ENCODE results near the gene LTA. TPM values are rescaled to one million over a fixed set of nuclear protein-coding genes. Genes with fewer than 3 reads are reported as not detected.

LTA gene
- total RNA-seq, 1 experiment from 2014 or later, result not detected

GRCh38 chr6:31622684-31623091 is 50.6 kb downstream of the LTA start:
- no peak for DNase-seq (ENCODE audit: low spot score)

Other genes with a start within 250 kb of the LTA start
- gene HLA-B, start 215.1 kb upstream of the LTA start, total RNA-seq (2014; rRNA removed; shearing (Covaris generic)), result 284 and 365 TPM in 2 replicates
- gene MICA, start 168.7 kb upstream of the LTA start, total RNA-seq (2014; rRNA removed; shearing (Covaris generic)), result 60.3 and 67.6 TPM in 2 replicates
- 16.5 and 17.1 TPM in 2 replicates for gene MICB, start 74.1 kb upstream of the LTA start, total RNA-seq (2014; rRNA removed; shearing (Covaris generic))
- gene MCCD1, start 43.3 kb upstream of the LTA start, total RNA-seq (2014; rRNA removed; shearing (Covaris generic)), result not detected in 2 replicates
- gene DDX39B, start 30.3 kb upstream of the LTA start, total RNA-seq (2014; rRNA removed; shearing (Covaris generic)), result 317 and 405 TPM in 2 replicates
- 1.4 and 2.3 TPM in 2 replicates for gene ATP6V1G2, start 25.7 kb upstream of the LTA start, total RNA-seq (2014; rRNA removed; shearing (Covaris generic))
- gene NFKBIL1, start 24.7 kb upstream of the LTA start, total RNA-seq (2014; rRNA removed; shearing (Covaris generic)), result 21.1 and 22.0 TPM in 2 replicates
- not detected in 2 replicates for gene TNF, start 3.3 kb downstream of the LTA start, total RNA-seq (2014; rRNA removed; shearing (Covaris generic))
- not detected in 2 replicates for gene LTB, start 10.1 kb downstream of the LTA start, total RNA-seq (2014; rRNA removed; shearing (Covaris generic))
- gene LST1, start 14.0 kb downstream of the LTA start, total RNA-seq (2014; rRNA removed; shearing (Covaris generic)), result not detected in 2 replicates
- not detected in 2 replicates for gene NCR3, start 20.7 kb downstream of the LTA start, total RNA-seq (2014; rRNA removed; shearing (Covaris generic))
- not detected in 2 replicates for gene AIF1, start 42.9 kb downstream of the LTA start, total RNA-seq (2014; rRNA removed; shearing (Covaris generic))
- gene PRRC2A, start 48.4 kb downstream of the LTA start, total RNA-seq (2014; rRNA removed; shearing (Covaris generic)), result 46.7 and 55.9 TPM in 2 replicates
- gene BAG6, start 80.4 kb downstream of the LTA start, total RNA-seq (2014; rRNA removed; shearing (Covaris generic)), result 176 and 186 TPM in 2 replicates
- 2.0 and 4.2 TPM in 2 replicates for gene APOM, start 83.6 kb downstream of the LTA start, total RNA-seq (2014; rRNA removed; shearing (Covaris generic))
- 15.9 and 22.0 TPM in 2 replicates for gene C6orf47, start 88.5 kb downstream of the LTA start, total RNA-seq (2014; rRNA removed; shearing (Covaris generic))
- 9.5 and 13.2 TPM in 2 replicates for gene GPANK1, start 92.7 kb downstream of the LTA start, total RNA-seq (2014; rRNA removed; shearing (Covaris generic))
- gene CSNK2B, start 93.8 kb downstream of the LTA start, total RNA-seq (2014; rRNA removed; shearing (Covaris generic)), result 263 and 282 TPM in 2 replicates
- gene LY6G5B, start 97.7 kb downstream of the LTA start, total RNA-seq (2014; rRNA removed; shearing (Covaris generic)), result 1.2 and 2.0 TPM in 2 replicates
- not detected in 2 replicates for gene LY6G5C, start 108.8 kb downstream of the LTA start, total RNA-seq (2014; rRNA removed; shearing (Covaris generic))
- 38.5 and 40.9 TPM in 2 replicates for gene ABHD16A, start 131.0 kb downstream of the LTA start, total RNA-seq (2014; rRNA removed; shearing (Covaris generic))
- gene LY6G6F, start 134.6 kb downstream of the LTA start, total RNA-seq (2014; rRNA removed; shearing (Covaris generic)), result not detected in 2 replicates
- gene LY6G6D, start 143.1 kb downstream of the LTA start, total RNA-seq (2014; rRNA removed; shearing (Covaris generic)), result not detected in 2 replicates
- gene LY6G6C, start 149.5 kb downstream of the LTA start, total RNA-seq (2014; rRNA removed; shearing (Covaris generic)), result not detected in 2 replicates
- gene MPIG6B, start 151.1 kb downstream of the LTA start, total RNA-seq (2014; rRNA removed; shearing (Covaris generic)), result not detected in 2 replicates
- gene DDAH2, start 157.0 kb downstream of the LTA start, total RNA-seq (2014; rRNA removed; shearing (Covaris generic)), result 134 and 166 TPM in 2 replicates
- 927 and 1,153 TPM in 2 replicates for gene CLIC1, start 164.2 kb downstream of the LTA start, total RNA-seq (2014; rRNA removed; shearing (Covaris generic))
- gene MSH5, start 167.7 kb downstream of the LTA start, total RNA-seq (2014; rRNA removed; shearing (Covaris generic)), result 3.2 and 6.1 TPM in 2 replicates
- gene SAPCD1, start 190.4 kb downstream of the LTA start, total RNA-seq (2014; rRNA removed; shearing (Covaris generic)), result 1.1 and 3.0 TPM in 2 replicates
- 0.60 and 3.2 TPM in 2 replicates for gene VWA7, start 205.0 kb downstream of the LTA start, total RNA-seq (2014; rRNA removed; shearing (Covaris generic))
- gene VARS1, start 223.5 kb downstream of the LTA start, total RNA-seq (2014; rRNA removed; shearing (Covaris generic)), result 56.0 and 58.8 TPM in 2 replicates
- gene LSM2, start 234.7 kb downstream of the LTA start, total RNA-seq (2014; rRNA removed; shearing (Covaris generic)), result 80.4 and 88.0 TPM in 2 replicates
- gene HSPA1L, start 243.0 kb downstream of the LTA start, total RNA-seq (2014; rRNA removed; shearing (Covaris generic)), result 1.4 and 3.0 TPM in 2 replicates
- 1.2 and 4.1 TPM in 2 replicates for gene HSPA1A, start 243.3 kb downstream of the LTA start, total RNA-seq (2014; rRNA removed; shearing (Covaris generic))

Measured in A172 (cell line).